IPS-NIHi11 (cell line): ENCODE measurements around the gene NCAM1.

Source experiments
- DNase-seq: peaks from one replicate; pipeline ENCODE4 v3.0.0; 2012; ENCODE audit warnings: mixed read lengths, low spot score

NCAM1 gene

DNA sequence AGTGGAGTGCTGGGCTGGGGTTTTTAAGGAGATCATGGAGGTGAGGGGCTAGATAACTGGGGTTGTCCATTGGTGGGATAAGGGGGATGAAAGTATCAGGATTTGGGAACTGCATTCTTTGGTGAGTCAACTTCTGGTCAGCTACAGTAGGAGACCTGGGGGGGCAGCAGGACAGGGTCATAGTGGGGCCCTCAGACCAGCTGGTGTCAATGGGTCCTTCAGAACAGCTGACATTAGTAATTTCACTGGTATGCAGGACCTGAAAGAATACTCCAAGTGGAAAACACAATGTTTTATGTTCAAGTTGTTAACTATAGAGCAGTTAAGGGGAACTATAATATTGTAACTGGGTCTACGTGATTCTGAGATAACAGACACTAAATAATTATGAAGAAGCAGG lies 350.3 kb downstream of the NCAM1 start:
- no peak for DNase-seq

DNA sequence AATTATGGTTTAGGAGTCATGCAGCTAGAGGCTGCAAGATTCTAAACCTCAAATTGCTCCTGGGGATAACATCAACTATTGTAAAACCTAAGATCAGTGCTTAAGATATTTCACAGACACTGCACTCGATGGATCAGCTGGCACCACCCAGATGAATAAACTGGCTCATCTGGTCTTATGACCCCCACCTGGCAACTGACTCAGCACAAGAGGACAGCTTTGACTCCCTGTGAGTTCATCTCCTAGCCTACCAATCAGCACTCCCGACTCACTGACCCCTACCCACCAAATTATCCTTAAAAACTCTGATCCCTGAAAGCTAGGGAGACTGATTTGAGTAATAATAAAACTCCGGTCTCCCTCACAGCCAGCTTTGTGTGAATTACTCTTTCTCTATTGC lies 352.4 kb downstream of the NCAM1 start:
- DNase-seq = no peak

DNA sequence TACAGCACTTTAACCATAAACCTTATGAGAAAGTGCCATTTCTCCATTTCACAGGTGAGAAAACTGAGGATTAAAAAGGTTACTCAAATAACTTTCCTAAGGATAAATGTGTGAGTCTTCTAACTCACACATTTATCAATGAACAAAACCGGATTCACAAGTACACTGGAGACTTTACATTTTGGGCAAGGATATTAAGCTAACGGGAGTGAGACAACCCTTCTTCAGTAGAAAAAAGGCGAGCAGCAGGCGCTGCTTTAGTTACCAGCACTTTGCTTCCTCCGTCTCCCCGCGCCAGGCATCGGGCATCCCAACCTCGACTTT lies 352.8 kb downstream of the NCAM1 start:
- DNase-seq = no peak

DNA sequence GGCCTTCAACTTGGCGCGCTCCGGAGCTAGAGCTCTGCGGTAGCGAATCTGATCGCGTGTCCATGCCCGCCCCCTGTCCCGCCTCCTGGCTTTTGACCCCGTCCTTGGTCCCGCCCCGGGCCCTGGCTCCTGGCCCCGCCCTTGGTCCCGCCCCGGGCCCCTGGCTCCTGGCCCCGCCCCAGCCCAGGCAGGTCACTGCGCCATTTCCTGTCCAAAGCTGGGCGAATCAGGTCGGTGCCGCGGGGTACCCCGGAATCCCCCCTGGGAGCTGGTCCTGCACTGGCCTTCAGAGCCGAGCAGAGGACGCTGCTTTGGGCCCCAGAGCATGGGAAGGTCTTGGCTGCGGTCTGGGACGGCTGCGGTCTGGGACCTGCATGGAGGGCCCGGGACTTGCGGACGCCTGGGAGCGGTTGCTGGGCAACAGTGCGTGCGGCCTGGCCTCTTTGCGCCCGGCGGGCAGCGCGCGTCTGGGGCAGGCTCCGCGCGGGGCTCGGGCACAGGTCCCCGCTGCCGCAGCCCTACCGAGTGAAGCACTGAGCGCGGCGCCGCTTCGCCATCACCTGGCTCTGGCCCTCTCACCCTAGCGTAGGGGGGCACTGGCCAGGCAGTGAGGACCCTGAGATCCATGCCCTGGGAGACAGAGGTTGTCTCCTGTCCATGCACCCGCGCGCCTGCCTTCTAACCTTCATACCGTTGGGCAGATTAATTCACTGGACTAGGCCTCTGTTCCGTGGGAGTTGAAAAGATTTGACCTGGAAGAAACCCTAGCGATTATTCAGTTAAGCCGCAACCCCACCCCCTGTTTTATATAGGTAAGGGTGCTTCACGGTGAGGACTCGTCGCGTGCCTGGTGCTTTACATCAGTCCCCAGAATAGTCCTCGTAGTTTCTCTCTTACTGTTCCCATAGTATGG lies 353.4 kb downstream of the NCAM1 start, which contains the start of gene TTC12:
TSS of gene TTC12 (plus strand) at position 195 of the 913 bp plus-strand sequence. CDS start 1,675 bp downstream, outside the sequence.
- peak; percentile 94 for DNase-seq

DNA sequence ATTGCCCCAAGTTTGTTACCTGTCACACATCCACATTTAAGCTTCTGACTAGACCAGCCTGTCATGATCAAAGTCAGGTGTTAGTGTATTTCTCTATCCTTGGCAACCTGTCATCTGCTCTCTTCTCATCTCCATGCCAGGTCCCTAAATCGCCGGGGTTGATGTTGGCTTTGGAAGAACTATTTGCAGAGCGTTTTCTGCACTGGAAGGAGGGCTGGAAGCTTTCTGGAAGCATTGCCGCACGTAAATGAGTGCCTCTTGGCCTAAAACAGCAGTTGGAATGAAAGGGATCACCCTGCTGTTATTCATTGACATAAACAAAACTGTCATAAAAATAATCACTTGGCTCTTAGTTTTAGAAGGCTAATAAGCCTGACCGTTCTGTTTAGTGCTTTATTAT lies 354.6 kb downstream of the NCAM1 start:
- no peak for DNase-seq

DNA sequence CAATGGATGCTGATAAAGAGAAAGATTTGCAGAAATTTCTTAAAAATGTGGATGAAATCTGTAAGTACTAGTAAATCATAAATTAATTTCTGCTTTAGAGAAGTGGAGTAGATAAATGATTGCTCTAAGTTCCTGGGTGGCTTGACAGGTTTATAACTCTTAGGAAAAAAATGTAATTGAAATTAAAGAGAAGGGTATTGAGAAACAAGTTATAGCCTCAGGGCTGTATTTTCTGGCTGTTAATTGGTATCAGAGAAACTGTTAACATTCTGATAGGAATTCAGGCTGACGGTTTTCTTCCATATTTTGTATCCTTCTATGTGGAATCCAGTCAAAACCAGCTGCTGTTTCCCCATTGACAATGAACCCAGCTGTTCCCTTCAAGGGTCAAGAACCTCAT lies 355.0 kb downstream of the NCAM1 start:
- DNase-seq = no peak

DNA sequence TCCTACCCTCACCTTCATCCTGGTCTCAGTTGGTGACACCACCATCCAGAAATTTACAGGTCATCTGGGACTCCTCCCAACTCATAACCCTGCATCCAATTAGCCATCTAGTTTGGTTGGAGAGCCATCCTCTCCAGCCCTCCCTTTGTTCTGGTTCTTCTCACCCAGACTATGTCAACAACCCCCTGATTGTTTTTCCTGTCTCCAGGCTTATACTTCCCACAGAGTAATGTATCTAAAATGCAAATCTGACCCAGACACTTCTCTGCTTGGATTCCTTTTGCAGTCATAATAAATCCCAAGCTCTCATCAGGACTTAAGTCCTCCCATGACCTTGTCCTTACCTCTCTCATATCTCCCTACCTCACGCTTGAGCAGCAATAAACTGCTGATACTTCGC lies 356.1 kb downstream of the NCAM1 start:
- no peak for DNase-seq

DNA sequence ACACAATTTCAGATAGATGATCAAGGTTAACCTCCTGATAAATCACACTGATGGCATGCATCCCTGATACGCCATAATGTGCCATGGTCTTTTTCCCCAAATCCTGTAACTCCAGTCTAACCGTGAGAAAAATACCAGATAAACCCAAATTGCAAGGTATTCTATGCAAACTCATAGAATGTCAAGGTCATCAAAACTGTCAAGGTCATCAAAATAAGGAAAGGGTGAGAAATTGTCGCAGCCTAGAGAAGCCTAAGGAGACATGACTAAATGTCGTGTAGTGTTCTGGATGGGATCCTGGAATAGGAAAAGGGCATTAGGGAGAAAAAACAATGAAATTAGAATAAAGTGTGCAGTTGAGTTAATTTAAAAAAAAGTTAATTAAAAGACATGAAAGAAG lies 357.9 kb downstream of the NCAM1 start:
- DNase-seq = no peak

DNA sequence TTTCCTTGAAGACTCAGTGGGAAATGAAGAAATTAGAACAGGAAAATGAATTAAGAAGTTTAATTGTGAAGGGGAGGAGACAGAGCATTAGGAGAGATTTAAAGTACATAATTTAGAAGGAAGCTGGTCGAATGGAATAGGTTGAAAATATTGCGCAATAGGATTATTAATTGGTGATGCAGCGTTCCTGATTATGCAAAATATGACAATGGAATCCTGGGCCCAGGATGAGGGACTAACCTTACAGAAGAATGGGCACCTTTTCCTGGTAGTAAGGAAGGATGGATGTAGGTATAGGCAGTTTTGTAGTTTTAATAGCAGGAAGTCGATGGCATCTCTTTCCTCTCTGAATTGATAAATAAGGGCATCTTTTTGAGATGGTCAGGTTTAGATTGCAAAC lies 360.9 kb downstream of the NCAM1 start:
- no peak for DNase-seq

DNA sequence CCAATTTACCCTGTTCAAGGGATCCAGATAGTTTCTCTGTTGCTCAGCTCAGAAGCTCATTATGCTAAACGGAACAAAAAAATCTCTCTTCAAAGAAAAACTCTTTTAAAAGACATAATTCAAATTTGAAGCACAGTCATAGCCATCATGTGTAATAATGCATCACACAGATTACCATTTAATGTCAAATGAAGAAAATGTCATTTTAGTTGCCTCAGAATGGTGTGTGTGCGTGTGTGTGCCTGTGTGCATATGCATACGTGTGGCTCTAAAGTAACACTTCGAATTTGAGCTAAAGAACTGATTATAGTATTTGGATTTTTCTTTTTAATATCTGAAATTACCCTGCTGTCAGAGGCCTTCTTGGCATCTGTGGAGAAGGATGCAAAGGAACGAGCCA lies 363.0 kb downstream of the NCAM1 start:
- no peak for DNase-seq
